HEK293 (cell line): ENCODE data around the gene EXOG.

Experiments
- CTCF ChIA-PET: fragments of 350-600 bp; formaldehyde crosslinking; extraction: SDS; loops from one replicate; lab custom pipeline; 2021; ENCODE audit warnings: antibody characterized with exemption; lab: Yijun Ruan, JAX
- POLR2A ChIA-PET: fragments of 300-600 bp; formaldehyde crosslinking; extraction: SDS; loops from one replicate; lab custom pipeline; 2020; ENCODE audit warnings: antibody characterized with exemption, inconsistent platforms; lab: Yijun Ruan, JAX
- H3K27ac ChIP-seq: fragments of 200-500 bp; sonication (Bioruptor generic); 2 replicates; pipeline ENCODE4 v1.5.1; 2014; ENCODE audit warnings: low read depth, low read length, control low read depth, inconsistent platforms; ENCODE audit errors: extremely low read depth
- H3K36me3 ChIP-seq, 2 experiments: fragments of 200-500 bp in 1 of 2; sonication (Bioruptor generic) in 1 of 2; 1 replicate in 1 of 2; 2 replicates in 1 of 2; pipeline ENCODE4 v1.5.1; 2014 to 2017; ENCODE audit warnings: inconsistent platforms in 2 of 2, low read length in 2 of 2; ENCODE audit not compliant: control insufficient read depth in 2 of 2, insufficient read depth in 1 of 2
- H3K4me1 ChIP-seq: fragments of 200-500 bp; sonication (Bioruptor generic); 2 replicates; pipeline ENCODE4 v1.5.1; 2014; ENCODE audit warnings: mild to moderate bottlenecking, low read length, inconsistent platforms; ENCODE audit not compliant: control insufficient read depth, insufficient read depth
- H3K4me3 ChIP-seq: 2 replicates; pipeline ENCODE4 v1.5.1; 2011; ENCODE audit warnings: low read depth, mild to moderate bottlenecking, control low read depth, low read length, moderate library complexity
- H3K9me3 ChIP-seq: fragments of 200-500 bp; sonication (Bioruptor generic); 2 replicates; pipeline ENCODE4 v1.5.1; 2014; ENCODE audit warnings: low read depth, low read length, inconsistent platforms; ENCODE audit not compliant: control insufficient read depth, insufficient read depth
- FEZF1 ChIP-seq: fragments of 450-650 bp; formaldehyde crosslinking; IDR thresholded peaks from 2 replicates; pipeline ENCODE4 v1.5.1; 2016; ENCODE audit warnings: missing biosample characterization, missing genetic modification characterization
- HOXA7 ChIP-seq: sonication (generic); formaldehyde crosslinking; IDR thresholded peaks from 2 replicates; pipeline ENCODE4 v1.8.1; 2022; ENCODE audit warnings: missing genetic modification reagents, borderline replicate concordance
- KLF1 ChIP-seq: fragments of 450-650 bp; formaldehyde crosslinking; IDR thresholded peaks from 2 replicates; pipeline ENCODE4 v1.5.1; 2016; ENCODE audit warnings: missing biosample characterization, missing genetic modification characterization
- KLF10 ChIP-seq: fragments of 450-650 bp; IDR thresholded peaks from 2 replicates; pipeline ENCODE4 v1.5.1; 2018; ENCODE audit warnings: missing biosample characterization, mild to moderate bottlenecking, missing genetic modification characterization
- KLF16 ChIP-seq: fragments of 450-650 bp; formaldehyde crosslinking; IDR thresholded peaks from 2 replicates; pipeline ENCODE4 v1.5.1; 2017; ENCODE audit warnings: missing biosample characterization, missing genetic modification characterization
- RBAK ChIP-seq: fragments of 450-650 bp; formaldehyde crosslinking; IDR thresholded peaks from 2 replicates; pipeline ENCODE4 v1.5.1; 2016; ENCODE audit warnings: missing biosample characterization, missing genetic modification characterization
- ZIC2 ChIP-seq: fragments of 450-650 bp; formaldehyde crosslinking; IDR thresholded peaks from 2 replicates; pipeline ENCODE4 v1.5.1; 2016; ENCODE audit warnings: missing biosample characterization, missing genetic modification characterization
- ZNF202 ChIP-seq: fragments of 450-650 bp; formaldehyde crosslinking; IDR thresholded peaks from 2 replicates; pipeline ENCODE4 v1.5.1; 2016; ENCODE audit warnings: missing biosample characterization, missing genetic modification characterization, borderline replicate concordance
- ZNF24 ChIP-seq: fragments of 450-650 bp; formaldehyde crosslinking; IDR thresholded peaks from 2 replicates; pipeline ENCODE4 v1.5.1; 2016; ENCODE audit warnings: missing biosample characterization, missing genetic modification characterization
- ZNF248 ChIP-seq: fragments of 450-650 bp; formaldehyde crosslinking; IDR thresholded peaks from 2 replicates; pipeline ENCODE4 v1.5.1; 2017; ENCODE audit warnings: missing biosample characterization, missing genetic modification characterization
- ZNF426 ChIP-seq: fragments of 450-650 bp; formaldehyde crosslinking; IDR thresholded peaks from 2 replicates; pipeline ENCODE4 v1.5.1; 2017; ENCODE audit warnings: missing biosample characterization, missing genetic modification characterization, mild to moderate bottlenecking, inconsistent platforms, moderate library complexity
- ZNF670 ChIP-seq: fragments of 450-650 bp; formaldehyde crosslinking; IDR thresholded peaks from 2 replicates; pipeline ENCODE4 v1.5.1; 2016; ENCODE audit warnings: missing biosample characterization, missing genetic modification characterization, low read depth
- ZNF791 ChIP-seq: fragments of 450-650 bp; formaldehyde crosslinking; IDR thresholded peaks from 2 replicates; pipeline ENCODE4 v1.5.1; 2016; ENCODE audit warnings: missing biosample characterization, missing genetic modification characterization
- TF ChIP-seq, protein P1 (sequence below): fragments of 450-650 bp; IDR thresholded peaks from 2 replicates; pipeline ENCODE4 v1.5.1; 2018; ENCODE audit warnings: missing biosample characterization, missing genetic modification characterization
- TF ChIP-seq, protein P2 (sequence below): fragments of 450-650 bp; formaldehyde crosslinking; IDR thresholded peaks from 2 replicates; pipeline ENCODE4 v1.5.1; 2016; ENCODE audit warnings: missing biosample characterization, missing genetic modification characterization
- TF ChIP-seq, protein P3 (sequence below): fragments of 450-650 bp; formaldehyde crosslinking; IDR thresholded peaks from 2 replicates; pipeline ENCODE4 v1.5.0; 2017; ENCODE audit warnings: missing biosample characterization, missing genetic modification characterization, borderline replicate concordance
- TF ChIP-seq, protein P4 (sequence below): fragments of 450-650 bp; formaldehyde crosslinking; IDR thresholded peaks from 2 replicates; pipeline ENCODE4 v1.5.1; 2017; ENCODE audit warnings: missing biosample characterization, missing genetic modification characterization
- TF ChIP-seq, protein P5 (sequence below): fragments of 450-650 bp; IDR thresholded peaks from 2 replicates; pipeline ENCODE4 v1.5.1; 2018; ENCODE audit warnings: missing biosample characterization, mild to moderate bottlenecking, missing genetic modification characterization
- TF ChIP-seq, protein P6 (sequence below): fragments of 450-650 bp; formaldehyde crosslinking; IDR thresholded peaks from 2 replicates; pipeline ENCODE4 v1.5.1; 2016; ENCODE audit warnings: missing biosample characterization, missing genetic modification characterization
- TF ChIP-seq, protein P7 (sequence below): fragments of 450-650 bp; formaldehyde crosslinking; IDR thresholded peaks from 2 replicates; pipeline ENCODE4 v1.5.1; 2016; ENCODE audit warnings: missing biosample characterization, missing genetic modification characterization

Gene EXOG

DNA sequence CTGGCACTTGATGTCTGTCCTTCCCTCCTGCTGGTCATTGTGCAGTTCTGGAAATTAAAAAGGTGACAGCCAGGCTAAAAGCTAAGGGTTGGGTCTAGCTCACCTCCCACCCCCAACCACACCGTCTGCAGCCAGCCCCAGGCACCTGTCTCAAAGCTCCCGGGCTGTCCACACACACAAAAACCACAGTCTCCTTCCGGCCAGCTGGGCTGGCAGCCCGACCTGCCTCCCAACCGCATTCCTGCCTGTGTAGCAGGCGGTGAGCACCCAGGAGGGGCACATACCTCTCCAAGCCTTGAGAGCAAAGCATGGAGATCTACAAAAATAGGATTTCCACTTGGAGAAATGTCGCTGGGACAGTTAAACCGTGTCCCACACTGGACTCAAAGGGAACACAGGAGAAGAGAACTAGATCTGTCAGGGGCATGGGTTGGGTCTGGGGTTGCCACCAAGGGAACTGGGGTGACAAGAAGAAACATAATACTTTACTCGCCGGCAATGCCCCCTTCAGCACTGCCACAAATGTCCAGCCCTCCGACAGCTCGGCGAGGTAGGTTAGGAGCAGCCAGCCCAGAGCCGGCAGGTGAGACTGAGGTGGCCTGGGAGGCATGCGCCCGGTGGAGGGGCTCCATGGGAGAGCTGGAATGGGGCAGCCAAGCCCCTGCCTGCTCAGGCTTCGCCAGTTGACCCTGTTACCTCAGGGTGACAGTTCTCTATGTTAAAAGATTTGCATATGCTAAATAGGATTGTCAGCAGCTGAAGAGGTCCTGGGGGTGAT lies 52.2 kb downstream of the EXOG start (continued):
- TF ChIP-seq, protein P1, sequence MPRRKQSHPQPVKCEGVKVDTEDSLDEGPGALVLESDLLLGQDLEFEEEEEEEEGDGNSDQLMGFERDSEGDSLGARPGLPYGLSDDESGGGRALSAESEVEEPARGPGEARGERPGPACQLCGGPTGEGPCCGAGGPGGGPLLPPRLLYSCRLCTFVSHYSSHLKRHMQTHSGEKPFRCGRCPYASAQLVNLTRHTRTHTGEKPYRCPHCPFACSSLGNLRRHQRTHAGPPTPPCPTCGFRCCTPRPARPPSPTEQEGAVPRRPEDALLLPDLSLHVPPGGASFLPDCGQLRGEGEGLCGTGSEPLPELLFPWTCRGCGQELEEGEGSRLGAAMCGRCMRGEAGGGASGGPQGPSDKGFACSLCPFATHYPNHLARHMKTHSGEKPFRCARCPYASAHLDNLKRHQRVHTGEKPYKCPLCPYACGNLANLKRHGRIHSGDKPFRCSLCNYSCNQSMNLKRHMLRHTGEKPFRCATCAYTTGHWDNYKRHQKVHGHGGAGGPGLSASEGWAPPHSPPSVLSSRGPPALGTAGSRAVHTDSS = no peak
- TF ChIP-seq, protein P2, sequence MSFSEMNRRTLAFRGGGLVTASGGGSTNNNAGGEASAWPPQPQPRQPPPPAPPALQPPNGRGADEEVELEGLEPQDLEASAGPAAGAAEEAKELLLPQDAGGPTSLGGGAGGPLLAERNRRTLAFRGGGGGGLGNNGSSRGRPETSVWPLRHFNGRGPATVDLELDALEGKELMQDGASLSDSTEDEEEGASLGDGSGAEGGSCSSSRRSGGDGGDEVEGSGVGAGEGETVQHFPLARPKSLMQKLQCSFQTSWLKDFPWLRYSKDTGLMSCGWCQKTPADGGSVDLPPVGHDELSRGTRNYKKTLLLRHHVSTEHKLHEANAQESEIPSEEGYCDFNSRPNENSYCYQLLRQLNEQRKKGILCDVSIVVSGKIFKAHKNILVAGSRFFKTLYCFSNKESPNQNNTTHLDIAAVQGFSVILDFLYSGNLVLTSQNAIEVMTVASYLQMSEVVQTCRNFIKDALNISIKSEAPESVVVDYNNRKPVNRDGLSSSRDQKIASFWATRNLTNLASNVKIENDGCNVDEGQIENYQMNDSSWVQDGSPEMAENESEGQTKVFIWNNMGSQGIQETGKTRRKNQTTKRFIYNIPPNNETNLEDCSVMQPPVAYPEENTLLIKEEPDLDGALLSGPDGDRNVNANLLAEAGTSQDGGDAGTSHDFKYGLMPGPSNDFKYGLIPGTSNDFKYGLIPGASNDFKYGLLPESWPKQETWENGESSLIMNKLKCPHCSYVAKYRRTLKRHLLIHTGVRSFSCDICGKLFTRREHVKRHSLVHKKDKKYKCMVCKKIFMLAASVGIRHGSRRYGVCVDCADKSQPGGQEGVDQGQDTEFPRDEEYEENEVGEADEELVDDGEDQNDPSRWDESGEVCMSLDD (tag by site-specific recombination) = no peak
- TF ChIP-seq FEZF1 (no peak), ZNF670 (no peak)
- TF ChIP-seq, protein P3, sequence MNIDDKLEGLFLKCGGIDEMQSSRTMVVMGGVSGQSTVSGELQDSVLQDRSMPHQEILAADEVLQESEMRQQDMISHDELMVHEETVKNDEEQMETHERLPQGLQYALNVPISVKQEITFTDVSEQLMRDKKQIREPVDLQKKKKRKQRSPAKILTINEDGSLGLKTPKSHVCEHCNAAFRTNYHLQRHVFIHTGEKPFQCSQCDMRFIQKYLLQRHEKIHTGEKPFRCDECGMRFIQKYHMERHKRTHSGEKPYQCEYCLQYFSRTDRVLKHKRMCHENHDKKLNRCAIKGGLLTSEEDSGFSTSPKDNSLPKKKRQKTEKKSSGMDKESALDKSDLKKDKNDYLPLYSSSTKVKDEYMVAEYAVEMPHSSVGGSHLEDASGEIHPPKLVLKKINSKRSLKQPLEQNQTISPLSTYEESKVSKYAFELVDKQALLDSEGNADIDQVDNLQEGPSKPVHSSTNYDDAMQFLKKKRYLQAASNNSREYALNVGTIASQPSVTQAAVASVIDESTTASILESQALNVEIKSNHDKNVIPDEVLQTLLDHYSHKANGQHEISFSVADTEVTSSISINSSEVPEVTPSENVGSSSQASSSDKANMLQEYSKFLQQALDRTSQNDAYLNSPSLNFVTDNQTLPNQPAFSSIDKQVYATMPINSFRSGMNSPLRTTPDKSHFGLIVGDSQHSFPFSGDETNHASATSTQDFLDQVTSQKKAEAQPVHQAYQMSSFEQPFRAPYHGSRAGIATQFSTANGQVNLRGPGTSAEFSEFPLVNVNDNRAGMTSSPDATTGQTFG (tag by site-specific recombination) = no peak
- TF ChIP-seq, protein P4, sequence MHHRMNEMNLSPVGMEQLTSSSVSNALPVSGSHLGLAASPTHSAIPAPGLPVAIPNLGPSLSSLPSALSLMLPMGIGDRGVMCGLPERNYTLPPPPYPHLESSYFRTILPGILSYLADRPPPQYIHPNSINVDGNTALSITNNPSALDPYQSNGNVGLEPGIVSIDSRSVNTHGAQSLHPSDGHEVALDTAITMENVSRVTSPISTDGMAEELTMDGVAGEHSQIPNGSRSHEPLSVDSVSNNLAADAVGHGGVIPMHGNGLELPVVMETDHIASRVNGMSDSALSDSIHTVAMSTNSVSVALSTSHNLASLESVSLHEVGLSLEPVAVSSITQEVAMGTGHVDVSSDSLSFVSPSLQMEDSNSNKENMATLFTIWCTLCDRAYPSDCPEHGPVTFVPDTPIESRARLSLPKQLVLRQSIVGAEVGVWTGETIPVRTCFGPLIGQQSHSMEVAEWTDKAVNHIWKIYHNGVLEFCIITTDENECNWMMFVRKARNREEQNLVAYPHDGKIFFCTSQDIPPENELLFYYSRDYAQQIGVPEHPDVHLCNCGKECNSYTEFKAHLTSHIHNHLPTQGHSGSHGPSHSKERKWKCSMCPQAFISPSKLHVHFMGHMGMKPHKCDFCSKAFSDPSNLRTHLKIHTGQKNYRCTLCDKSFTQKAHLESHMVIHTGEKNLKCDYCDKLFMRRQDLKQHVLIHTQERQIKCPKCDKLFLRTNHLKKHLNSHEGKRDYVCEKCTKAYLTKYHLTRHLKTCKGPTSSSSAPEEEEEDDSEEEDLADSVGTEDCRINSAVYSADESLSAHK (tag by site-specific recombination) = no peak
- TF ChIP-seq, protein P5, sequence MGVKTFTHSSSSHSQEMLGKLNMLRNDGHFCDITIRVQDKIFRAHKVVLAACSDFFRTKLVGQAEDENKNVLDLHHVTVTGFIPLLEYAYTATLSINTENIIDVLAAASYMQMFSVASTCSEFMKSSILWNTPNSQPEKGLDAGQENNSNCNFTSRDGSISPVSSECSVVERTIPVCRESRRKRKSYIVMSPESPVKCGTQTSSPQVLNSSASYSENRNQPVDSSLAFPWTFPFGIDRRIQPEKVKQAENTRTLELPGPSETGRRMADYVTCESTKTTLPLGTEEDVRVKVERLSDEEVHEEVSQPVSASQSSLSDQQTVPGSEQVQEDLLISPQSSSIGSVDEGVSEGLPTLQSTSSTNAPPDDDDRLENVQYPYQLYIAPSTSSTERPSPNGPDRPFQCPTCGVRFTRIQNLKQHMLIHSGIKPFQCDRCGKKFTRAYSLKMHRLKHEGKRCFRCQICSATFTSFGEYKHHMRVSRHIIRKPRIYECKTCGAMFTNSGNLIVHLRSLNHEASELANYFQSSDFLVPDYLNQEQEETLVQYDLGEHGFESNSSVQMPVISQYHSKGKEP (tag by site-specific recombination) = no peak

DNA sequence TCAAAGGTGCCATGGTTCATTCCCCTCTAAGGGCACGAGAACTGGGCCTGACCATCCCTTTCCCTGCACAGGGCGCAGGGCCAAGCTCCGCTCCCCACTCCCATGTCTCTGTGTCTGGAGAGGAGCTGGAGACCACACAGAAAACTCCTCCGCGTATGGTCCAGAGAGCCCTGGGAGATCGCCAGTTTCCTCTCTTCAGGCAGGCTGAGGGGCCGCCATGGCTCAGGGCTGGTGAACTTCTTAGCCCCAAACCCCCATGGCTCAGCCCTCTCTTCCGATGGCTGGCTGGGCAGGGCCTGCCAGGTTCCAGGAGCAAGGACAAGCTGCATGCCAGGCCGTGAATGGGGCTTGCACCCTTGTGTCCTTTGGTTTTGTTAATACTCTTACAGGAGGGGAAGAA lies 52.9 kb downstream of the EXOG start:
- CTCF ChIA-PET = interaction anchor here (0.6 kb wide), 1 partner anchor 100 kb away, joined by 3 read pairs; no protein-coding TSS in a partner anchor
- Histone ChIP-seq H3K27ac (no peak overlapping the region), H3K36me3 (no peaks in the 10 kb centered on the region), H3K9me3 (no peaks in the 10 kb centered on the region), H3K4me3 (no peak overlapping the region), H3K4me1 (no peaks in the 10 kb centered on the region)
- POLR2A ChIA-PET = no interaction called here
- TF ChIP-seq ZIC2 (tag by site-specific recombination) (no peak), KLF10 (tag by site-specific recombination) (no peak), HOXA7 (no peak), KLF16 (tag by site-specific recombination) (no peak), RBAK (tag by site-specific recombination) (no peak), ZNF791 (tag by site-specific recombination) (no peak), ZNF202 (tag by site-specific recombination) (no peak), ZNF24 (tag by site-specific recombination) (no peak), ZNF248 (tag by site-specific recombination) (no peak), KLF1 (no peak), ZNF426 (tag by site-specific recombination) (no peak)
- TF ChIP-seq, protein P6, sequence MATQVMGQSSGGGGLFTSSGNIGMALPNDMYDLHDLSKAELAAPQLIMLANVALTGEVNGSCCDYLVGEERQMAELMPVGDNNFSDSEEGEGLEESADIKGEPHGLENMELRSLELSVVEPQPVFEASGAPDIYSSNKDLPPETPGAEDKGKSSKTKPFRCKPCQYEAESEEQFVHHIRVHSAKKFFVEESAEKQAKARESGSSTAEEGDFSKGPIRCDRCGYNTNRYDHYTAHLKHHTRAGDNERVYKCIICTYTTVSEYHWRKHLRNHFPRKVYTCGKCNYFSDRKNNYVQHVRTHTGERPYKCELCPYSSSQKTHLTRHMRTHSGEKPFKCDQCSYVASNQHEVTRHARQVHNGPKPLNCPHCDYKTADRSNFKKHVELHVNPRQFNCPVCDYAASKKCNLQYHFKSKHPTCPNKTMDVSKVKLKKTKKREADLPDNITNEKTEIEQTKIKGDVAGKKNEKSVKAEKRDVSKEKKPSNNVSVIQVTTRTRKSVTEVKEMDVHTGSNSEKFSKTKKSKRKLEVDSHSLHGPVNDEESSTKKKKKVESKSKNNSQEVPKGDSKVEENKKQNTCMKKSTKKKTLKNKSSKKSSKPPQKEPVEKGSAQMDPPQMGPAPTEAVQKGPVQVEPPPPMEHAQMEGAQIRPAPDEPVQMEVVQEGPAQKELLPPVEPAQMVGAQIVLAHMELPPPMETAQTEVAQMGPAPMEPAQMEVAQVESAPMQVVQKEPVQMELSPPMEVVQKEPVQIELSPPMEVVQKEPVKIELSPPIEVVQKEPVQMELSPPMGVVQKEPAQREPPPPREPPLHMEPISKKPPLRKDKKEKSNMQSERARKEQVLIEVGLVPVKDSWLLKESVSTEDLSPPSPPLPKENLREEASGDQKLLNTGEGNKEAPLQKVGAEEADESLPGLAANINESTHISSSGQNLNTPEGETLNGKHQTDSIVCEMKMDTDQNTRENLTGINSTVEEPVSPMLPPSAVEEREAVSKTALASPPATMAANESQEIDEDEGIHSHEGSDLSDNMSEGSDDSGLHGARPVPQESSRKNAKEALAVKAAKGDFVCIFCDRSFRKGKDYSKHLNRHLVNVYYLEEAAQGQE = no peak
- TF ChIP-seq, protein P7, sequence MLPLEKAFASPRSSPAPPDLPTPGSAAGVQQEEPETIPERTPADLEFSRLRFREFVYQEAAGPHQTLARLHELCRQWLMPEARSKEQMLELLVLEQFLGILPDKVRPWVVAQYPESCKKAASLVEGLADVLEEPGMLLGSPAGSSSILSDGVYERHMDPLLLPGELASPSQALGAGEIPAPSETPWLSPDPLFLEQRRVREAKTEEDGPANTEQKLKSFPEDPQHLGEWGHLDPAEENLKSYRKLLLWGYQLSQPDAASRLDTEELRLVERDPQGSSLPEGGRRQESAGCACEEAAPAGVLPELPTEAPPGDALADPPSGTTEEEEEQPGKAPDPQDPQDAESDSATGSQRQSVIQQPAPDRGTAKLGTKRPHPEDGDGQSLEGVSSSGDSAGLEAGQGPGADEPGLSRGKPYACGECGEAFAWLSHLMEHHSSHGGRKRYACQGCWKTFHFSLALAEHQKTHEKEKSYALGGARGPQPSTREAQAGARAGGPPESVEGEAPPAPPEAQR (tag by site-specific recombination) = no peak
